ENCODE results near the gene OR52E1. TPM values are rescaled to one million over a fixed set of nuclear protein-coding genes. Genes with fewer than 3 reads are reported as not detected.

The OR52E1 gene
- total RNA-seq, 1 donor from 2014 or later, result not detected

DNA sequence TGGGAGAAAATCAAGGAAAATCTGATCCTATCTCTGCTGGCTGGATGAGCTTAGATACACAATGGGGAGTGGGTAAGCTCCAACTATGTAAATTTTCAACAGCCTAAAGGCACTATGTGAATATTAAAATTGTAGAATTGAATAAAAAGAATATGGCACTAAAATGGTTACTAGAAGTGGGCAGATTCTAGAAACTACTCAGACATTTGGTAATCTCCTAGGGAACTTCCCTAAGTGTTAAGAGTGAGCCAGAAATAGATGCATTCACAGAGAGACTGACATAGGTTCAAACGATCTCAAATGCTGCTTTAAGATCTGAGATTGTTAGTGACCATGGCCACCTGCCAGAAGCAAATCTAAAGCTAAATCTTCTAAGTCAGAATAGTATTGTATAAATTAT is 4.3 kb upstream of the OR52E1 start:
- Histone ChIP-seq H3K4me3 (no peak overlapping the region), H3K27me3 (no peaks in the 10 kb centered on the region), H3K9me3 (no peaks in the 10 kb centered on the region), H3K4me1 (no peaks in the 10 kb centered on the region), H3K27ac (no peak overlapping the region), H3K36me3 (no peaks in the 10 kb centered on the region)
- no peak for TF ChIP-seq CTCF (IDR thresholded peaks at IDR 0.05)
- intact Hi-C loops (cut with DNase I), result no loop called here
- DNase-seq (ENCODE audit: low spot score in 2 of 2), result no peak

DNA sequence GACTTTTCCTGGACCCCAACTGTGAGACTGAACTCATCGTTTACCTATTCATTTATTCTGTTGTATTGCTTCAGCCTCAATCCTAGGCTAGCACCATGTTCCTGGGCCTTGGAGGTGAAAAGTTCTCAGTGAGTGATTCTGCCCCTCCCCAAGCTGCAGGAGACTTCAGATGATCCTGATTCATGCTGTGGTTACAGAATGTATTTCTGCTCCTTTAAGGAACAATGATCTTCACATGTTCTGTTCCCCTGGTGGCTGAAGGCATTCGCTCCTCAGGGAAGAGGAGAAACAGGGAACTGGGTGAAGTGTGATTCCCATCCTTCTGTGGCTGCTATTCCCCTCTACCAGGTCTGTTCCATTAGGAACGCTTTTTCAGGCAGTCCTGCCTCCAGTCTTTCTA is 2.4 kb downstream of the OR52E1 start:
- no peak for DNase-seq (ENCODE audit: low spot score in 2 of 2)
- Histone ChIP-seq H3K4me3 (no peak overlapping the region), H3K36me3 (no peaks in the 10 kb centered on the region), H3K27ac (no peak overlapping the region), H3K4me1 (no peaks in the 10 kb centered on the region), H3K27me3 (no peaks in the 10 kb centered on the region), H3K9me3 (no peaks in the 10 kb centered on the region)
- TF ChIP-seq CTCF (IDR thresholded peaks at IDR 0.05), result no peak
- intact Hi-C loops (cut with DNase I), result no loop called here

- H3K27ac ChIP-seq, result no peak overlapping the region
- no peaks in the 10 kb centered on the region for H3K36me3 ChIP-seq
- H3K27me3 ChIP-seq, result no peaks in the 10 kb centered on the region
- no peaks in the 10 kb centered on the region for H3K4me1 ChIP-seq
- no peak overlapping the region for H3K4me3 ChIP-seq
- no peaks in the 10 kb centered on the region for H3K9me3 ChIP-seq
- no peak for TF ChIP-seq CTCF (IDR thresholded peaks at IDR 0.05)
- intact Hi-C loops (cut with DNase I), result no loop called here
- no peak for DNase-seq (ENCODE audit: low spot score in 2 of 2)
Observed at GRCh38 chr11:5081405-5081804, 12.0 kb downstream of the OR52E1 start.

DNA sequence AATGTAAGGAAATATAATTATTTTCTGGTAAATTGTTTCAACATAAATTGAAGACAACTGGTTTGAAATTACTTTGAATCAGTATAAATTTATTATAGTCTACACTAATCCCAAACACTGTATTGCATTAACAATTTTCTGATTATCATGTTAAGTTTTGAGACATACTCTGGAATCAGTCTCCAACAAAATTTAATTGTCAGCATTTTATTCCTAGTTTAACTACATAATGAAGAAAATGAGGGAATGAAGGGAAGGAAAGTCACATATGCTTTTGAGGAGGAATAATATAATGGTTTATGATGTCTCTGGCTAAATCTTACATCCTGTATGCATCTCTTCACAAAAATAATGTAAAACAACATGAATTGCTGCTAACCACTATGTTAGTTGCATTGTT is 14.2 kb downstream of the OR52E1 start:
- no peak for DNase-seq (ENCODE audit: low spot score in 2 of 2)
- H3K36me3 ChIP-seq, result no peaks in the 10 kb centered on the region

DNA sequence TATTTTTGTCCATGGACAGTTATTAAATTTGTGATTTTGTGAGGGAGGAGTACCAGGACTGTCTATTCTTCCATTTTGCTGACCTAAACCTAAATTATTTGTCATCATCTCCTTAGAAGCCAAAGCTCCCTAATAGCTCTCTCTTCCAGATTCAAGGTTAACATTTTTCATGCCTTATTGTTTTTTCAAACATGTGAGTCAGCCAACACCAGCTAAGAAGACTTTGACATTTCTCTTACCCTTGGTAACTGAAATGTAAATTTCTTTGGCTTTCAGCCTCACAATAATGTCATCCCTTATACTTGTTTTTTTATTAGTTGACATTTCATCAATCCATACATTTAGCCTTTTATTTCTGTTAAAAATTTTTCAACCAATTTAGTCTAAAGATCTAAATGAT is 19.2 kb downstream of the OR52E1 start:
- Histone ChIP-seq H3K36me3 (no peaks in the 10 kb centered on the region), H3K27ac (no peak overlapping the region), H3K4me1 (no peaks in the 10 kb centered on the region), H3K27me3 (no peaks in the 10 kb centered on the region), H3K4me3 (no peak overlapping the region), H3K9me3 (no peaks in the 10 kb centered on the region)
- TF ChIP-seq CTCF (IDR thresholded peaks at IDR 0.05), result no peak
- intact Hi-C loops (cut with DNase I), result no loop called here
- no peak for DNase-seq (ENCODE audit: low spot score in 2 of 2)

More for the DNA sequence above, 14.2 kb downstream of the OR52E1 start:
- Histone ChIP-seq H3K27me3 (no peaks in the 10 kb centered on the region), H3K9me3 (no peaks in the 10 kb centered on the region), H3K4me1 (no peaks in the 10 kb centered on the region), H3K27ac (no peak overlapping the region), H3K4me3 (no peak overlapping the region)
- no peak for TF ChIP-seq CTCF (IDR thresholded peaks at IDR 0.05)
- intact Hi-C loops (cut with DNase I), result no loop called here

DNA sequence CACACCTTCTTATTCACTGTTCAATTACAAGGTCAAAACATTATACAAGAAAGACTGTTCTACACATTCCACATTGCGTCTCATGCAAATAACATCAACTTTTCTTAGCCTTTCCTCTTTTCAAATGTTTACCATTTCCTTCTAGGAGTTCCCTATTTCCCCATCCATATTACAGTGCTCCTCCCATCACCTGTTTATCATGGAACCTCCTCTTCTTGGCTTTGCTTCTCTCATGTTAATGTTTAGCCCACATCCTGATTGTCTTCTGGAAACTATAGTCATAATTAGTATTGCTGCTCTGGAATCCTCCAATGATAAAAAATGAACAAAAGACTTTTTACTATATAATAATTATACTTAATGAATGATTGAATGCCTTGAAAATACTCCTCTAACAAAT is 21.3 kb downstream of the OR52E1 start:
- no peaks in the 10 kb centered on the region for H3K36me3 ChIP-seq
- no peak for TF ChIP-seq CTCF (IDR thresholded peaks at IDR 0.05)
- no peak for DNase-seq (ENCODE audit: low spot score in 2 of 2)

More for the DNA sequence above, 21.3 kb downstream of the OR52E1 start:
- H3K4me1 ChIP-seq, result no peaks in the 10 kb centered on the region
- intact Hi-C loops (cut with DNase I), result no loop called here
- no peak overlapping the region for H3K4me3 ChIP-seq
- H3K27ac ChIP-seq, result no peak overlapping the region
- H3K27me3 ChIP-seq, result no peaks in the 10 kb centered on the region
- no peaks in the 10 kb centered on the region for H3K9me3 ChIP-seq

Data from ascending aorta (tissue), 2 donors.